ENCODE measurements around the gene TARBP1. TPM values are rescaled to one million over a fixed set of nuclear protein-coding genes. Genes with fewer than 3 reads are reported as not detected.
A peak's percentile ranks its signal among the peaks of the same experiment; 100 is the strongest.

Gene TARBP1
- total and polyA plus RNA-seq, 3 donors from 2014 or later, result 29.5 to 39.8 (median 31.3) TPM

GRCh38 chr1:234355782-234356510 is 123.0 kb downstream of the TARBP1 start:
- no peak for DNase-seq
- no peaks in the 10 kb centered on the region for H3K9me3 ChIP-seq
- intact Hi-C loops (cut with DNase I; ENCODE audit: low total_unique reads), result no loop called here
- H3K27me3 ChIP-seq, result no peaks in the 10 kb centered on the region
- WGBS, 2 donors, result 41 to 62% methylated on average over 3 of the region's 3 CpGs
- H3K4me1 ChIP-seq, result no peaks in the 10 kb centered on the region
- TF ChIP-seq, protein P1, sequence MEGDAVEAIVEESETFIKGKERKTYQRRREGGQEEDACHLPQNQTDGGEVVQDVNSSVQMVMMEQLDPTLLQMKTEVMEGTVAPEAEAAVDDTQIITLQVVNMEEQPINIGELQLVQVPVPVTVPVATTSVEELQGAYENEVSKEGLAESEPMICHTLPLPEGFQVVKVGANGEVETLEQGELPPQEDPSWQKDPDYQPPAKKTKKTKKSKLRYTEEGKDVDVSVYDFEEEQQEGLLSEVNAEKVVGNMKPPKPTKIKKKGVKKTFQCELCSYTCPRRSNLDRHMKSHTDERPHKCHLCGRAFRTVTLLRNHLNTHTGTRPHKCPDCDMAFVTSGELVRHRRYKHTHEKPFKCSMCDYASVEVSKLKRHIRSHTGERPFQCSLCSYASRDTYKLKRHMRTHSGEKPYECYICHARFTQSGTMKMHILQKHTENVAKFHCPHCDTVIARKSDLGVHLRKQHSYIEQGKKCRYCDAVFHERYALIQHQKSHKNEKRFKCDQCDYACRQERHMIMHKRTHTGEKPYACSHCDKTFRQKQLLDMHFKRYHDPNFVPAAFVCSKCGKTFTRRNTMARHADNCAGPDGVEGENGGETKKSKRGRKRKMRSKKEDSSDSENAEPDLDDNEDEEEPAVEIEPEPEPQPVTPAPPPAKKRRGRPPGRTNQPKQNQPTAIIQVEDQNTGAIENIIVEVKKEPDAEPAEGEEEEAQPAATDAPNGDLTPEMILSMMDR (IDR thresholded peaks at IDR 0.05), result no peak
- no peak for TF ChIP-seq POLR2A (IDR thresholded peaks at IDR 0.05)
- no peak overlapping the region for H3K27ac ChIP-seq
- H3K4me3 ChIP-seq, result peak overlapping the region in 1 of 2 donors; percentile 34
- no peaks in the 10 kb centered on the region for H3K36me3 ChIP-seq (ENCODE audit: low read depth, missing control alignments)

DNA sequence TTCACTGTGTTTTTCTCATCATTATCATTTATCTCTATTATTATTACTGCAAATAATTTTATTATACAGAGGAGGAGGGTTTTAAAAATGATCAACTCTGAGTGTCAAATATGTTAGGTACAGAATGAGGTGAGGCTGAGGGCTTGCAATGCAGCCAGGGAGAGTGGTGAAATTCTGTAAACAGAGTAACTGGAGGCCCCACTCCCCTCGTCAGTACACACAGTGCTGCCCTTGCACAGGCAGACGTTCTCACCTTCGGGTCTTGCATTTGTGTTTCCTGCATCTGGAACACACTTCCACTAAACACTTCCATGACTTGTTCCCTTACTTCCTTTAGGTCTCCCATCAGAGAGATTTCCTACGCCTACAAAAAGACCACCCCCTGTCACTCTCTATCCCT is 130.0 kb downstream of the TARBP1 start:
- no peak for TF ChIP-seq POLR2A (IDR thresholded peaks at IDR 0.05)
- TF ChIP-seq, protein P1 (IDR thresholded peaks at IDR 0.05), result no peak
- 60 to 70% methylated on average over 4 of the region's 4 CpGs for WGBS, 2 donors
- Histone ChIP-seq H3K36me3 (ENCODE audit: low read depth, missing control alignments) (no peaks in the 10 kb centered on the region), H3K4me1 (no peaks in the 10 kb centered on the region), H3K27ac (no peak overlapping the region), H3K4me3 (no peak overlapping the region), H3K27me3 (no peaks in the 10 kb centered on the region), H3K9me3 (no peaks in the 10 kb centered on the region)
- no peak for DNase-seq
- intact Hi-C loops (cut with DNase I; ENCODE audit: low total_unique reads), result no loop called here

DNA sequence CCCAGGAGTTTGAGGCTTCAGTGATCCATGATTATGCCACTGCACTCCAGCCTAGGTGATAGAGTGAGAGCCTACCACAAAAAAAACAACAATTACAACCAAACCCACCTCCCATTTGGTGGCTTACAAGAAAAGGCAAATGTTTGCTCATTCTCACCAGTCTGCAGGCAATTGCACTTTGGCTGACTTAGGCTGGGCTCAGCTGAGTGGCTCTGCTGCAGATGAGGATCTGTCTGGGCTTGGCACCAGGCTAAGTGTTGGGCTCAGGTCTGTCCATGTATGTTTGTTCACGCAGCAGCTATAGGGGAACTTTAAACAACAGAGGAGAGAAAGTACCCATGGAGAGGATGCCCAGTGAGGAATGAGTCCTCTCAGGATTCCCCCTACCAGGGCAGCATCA is 133.7 kb downstream of the TARBP1 start:
- intact Hi-C loops (cut with DNase I; ENCODE audit: low total_unique reads), result no loop called here
- no peaks in the 10 kb centered on the region for H3K27me3 ChIP-seq
- DNase-seq, result no peak
- WGBS, 2 donors, result 100% methylated on average over 1 of the region's 1 CpG
- no peaks in the 10 kb centered on the region for H3K36me3 ChIP-seq (ENCODE audit: low read depth, missing control alignments)
- TF ChIP-seq POLR2A (IDR thresholded peaks at IDR 0.05), result no peak
- TF ChIP-seq, protein P1 (IDR thresholded peaks at IDR 0.05), result no peak
- no peak overlapping the region for H3K27ac ChIP-seq
- H3K4me3 ChIP-seq, result no peak overlapping the region
- H3K4me1 ChIP-seq, result no peaks in the 10 kb centered on the region
- H3K9me3 ChIP-seq, result no peaks in the 10 kb centered on the region

DNA sequence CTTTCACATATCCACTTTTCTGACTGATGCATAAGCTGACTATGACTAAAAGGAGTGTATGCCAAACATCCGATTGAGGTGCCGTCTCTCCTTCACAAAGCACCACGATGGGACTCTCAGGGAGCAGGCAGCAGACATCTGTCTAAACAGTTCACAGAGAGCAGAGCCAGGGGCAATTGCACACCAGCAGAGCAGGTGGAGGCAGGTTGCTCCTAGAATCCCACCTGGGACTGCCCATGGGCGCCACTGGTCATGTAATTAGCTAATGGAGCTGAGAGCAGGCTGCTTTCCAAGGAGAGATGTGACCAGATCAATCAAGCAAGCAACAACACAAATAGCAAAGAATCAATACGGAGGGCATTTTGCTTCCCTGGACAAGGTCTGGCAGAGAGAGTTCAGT is 136.2 kb downstream of the TARBP1 start:
- Histone ChIP-seq H3K27ac (no peak overlapping the region), H3K9me3 (no peaks in the 10 kb centered on the region), H3K4me1 (no peaks in the 10 kb centered on the region), H3K36me3 (ENCODE audit: low read depth, missing control alignments) (no peaks in the 10 kb centered on the region), H3K27me3 (no peaks in the 10 kb centered on the region), H3K4me3 (no peak overlapping the region)
- intact Hi-C loops (cut with DNase I; ENCODE audit: low total_unique reads), result no loop called here
- TF ChIP-seq POLR2A (IDR thresholded peaks at IDR 0.05), result no peak
- TF ChIP-seq, protein P1 (IDR thresholded peaks at IDR 0.05), result no peak
- 79 to 88% methylated on average over 5 of the region's 5 CpGs for WGBS, 2 donors
- no peak for DNase-seq

Other genes with a start within 250 kb of the TARBP1 start
- gene COA6, start 105.7 kb downstream of the TARBP1 start, total RNA-seq, result 10 to 100 TPM in 1 of 2 donors, 1 to 10 TPM in 1; 9.7 to 11.1 TPM
- gene COA6, start 105.7 kb downstream of the TARBP1 start, polyA plus RNA-seq (ENCODE audit: insufficient read depth, low read depth, low replicate concordance), result 18.2 TPM
- 10 to 100 TPM; 82.0 to 96.6 TPM for gene IRF2BP2, start 131.0 kb upstream of the TARBP1 start, total RNA-seq
- 100 TPM for gene IRF2BP2, start 131.0 kb upstream of the TARBP1 start, polyA plus RNA-seq (ENCODE audit: insufficient read depth, low read depth, low replicate concordance)

Data from testis (tissue), 3 donors.